Measurements from ENCODE around the gene SLMAP. TPM values are rescaled to one million over a fixed set of nuclear protein-coding genes. Genes with fewer than 3 reads are reported as not detected.
A peak's percentile ranks its signal among the peaks of the same experiment; 100 is the strongest.

Gene SLMAP
- total and polyA plus RNA-seq, 7 donors, result 31.2 to 180 (median 106) TPM

DNA sequence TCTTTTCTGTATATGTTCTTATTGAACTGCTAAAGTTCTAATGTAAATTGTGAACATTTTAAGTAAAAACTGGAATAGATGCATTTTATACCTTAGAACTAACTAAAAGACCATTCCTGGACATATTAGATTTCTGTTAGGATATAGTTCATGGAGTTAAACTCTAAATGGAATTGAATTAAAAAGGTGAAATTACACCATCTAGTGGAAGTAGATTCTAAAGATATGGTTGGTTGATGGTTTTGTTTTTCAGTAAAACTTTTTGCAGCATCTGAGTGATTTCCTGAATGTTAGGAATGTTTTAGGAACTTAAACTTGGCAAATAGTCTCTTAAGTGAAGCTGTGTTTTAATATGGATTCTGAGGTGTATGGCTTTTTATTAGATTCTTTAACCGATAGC lies 96.8 kb downstream of the SLMAP start:
- TF ChIP-seq, protein P1, sequence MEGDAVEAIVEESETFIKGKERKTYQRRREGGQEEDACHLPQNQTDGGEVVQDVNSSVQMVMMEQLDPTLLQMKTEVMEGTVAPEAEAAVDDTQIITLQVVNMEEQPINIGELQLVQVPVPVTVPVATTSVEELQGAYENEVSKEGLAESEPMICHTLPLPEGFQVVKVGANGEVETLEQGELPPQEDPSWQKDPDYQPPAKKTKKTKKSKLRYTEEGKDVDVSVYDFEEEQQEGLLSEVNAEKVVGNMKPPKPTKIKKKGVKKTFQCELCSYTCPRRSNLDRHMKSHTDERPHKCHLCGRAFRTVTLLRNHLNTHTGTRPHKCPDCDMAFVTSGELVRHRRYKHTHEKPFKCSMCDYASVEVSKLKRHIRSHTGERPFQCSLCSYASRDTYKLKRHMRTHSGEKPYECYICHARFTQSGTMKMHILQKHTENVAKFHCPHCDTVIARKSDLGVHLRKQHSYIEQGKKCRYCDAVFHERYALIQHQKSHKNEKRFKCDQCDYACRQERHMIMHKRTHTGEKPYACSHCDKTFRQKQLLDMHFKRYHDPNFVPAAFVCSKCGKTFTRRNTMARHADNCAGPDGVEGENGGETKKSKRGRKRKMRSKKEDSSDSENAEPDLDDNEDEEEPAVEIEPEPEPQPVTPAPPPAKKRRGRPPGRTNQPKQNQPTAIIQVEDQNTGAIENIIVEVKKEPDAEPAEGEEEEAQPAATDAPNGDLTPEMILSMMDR (IDR thresholded peaks at IDR 0.05), result peak; percentile 35
- intact Hi-C loops (cut with DNase I), result no loop called here
- H3K4me3 ChIP-seq, result no peak overlapping the region
- H3K9me3 ChIP-seq, result no peaks in the 10 kb centered on the region
- ATAC-seq (peak in 1 of 4 donors; percentile 49), DNase-seq (no peak)
- H3K36me3 ChIP-seq (ENCODE audit: insufficient read depth in 1 of 2, low read depth in 1 of 2), result peaks cover 0 to 37% of the 10 kb centered on the region in 2 donors
- H3K27ac ChIP-seq, result no peak overlapping the region
- no peaks in the 10 kb centered on the region for H3K27me3 ChIP-seq (ENCODE audit: insufficient read depth in 3 of 3, low read length in 2 of 3)
- H3K4me1 ChIP-seq, result no peaks in the 10 kb centered on the region
- WGBS, 3 donors, result 95 to 99% (median 98%) methylated on average over 1 of the region's 1 CpG

DNA sequence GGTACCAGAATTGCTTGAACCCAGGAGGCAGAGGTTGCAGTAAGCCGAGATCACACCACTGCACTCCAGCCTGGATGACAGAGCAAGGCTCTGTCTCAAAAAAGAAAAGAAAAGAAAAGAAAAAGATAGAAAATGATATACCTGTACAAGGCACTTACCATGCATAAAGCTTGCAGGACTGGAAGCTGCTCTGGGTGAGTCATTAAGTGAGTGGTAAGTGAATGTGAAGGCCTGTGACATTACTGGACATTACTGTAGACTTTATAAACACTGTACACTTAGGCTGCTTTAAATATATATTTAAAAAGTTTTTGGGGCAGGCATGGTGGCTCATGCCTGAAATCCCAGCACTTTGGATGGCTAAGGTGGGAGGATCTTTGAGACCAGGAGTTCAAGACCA lies 99.2 kb downstream of the SLMAP start:
- Histone ChIP-seq H3K27ac (no peak overlapping the region), H3K4me1 (no peaks in the 10 kb centered on the region), H3K36me3 (ENCODE audit: insufficient read depth in 1 of 2, low read depth in 1 of 2) (peaks cover 0 to 52% of the 10 kb centered on the region in 2 donors), H3K4me3 (no peak overlapping the region), H3K27me3 (ENCODE audit: insufficient read depth in 3 of 3, low read length in 2 of 3) (no peaks in the 10 kb centered on the region), H3K9me3 (no peaks in the 10 kb centered on the region)
- WGBS, 3 donors, result 92 to 95% (median 94%) methylated on average over 1 of the region's 1 CpG
- TF ChIP-seq, protein P1 (IDR thresholded peaks at IDR 0.05), result no peak
- no peak for DNase-seq
- ATAC-seq, result no peak
- intact Hi-C loops (cut with DNase I), result no loop called here

DNA sequence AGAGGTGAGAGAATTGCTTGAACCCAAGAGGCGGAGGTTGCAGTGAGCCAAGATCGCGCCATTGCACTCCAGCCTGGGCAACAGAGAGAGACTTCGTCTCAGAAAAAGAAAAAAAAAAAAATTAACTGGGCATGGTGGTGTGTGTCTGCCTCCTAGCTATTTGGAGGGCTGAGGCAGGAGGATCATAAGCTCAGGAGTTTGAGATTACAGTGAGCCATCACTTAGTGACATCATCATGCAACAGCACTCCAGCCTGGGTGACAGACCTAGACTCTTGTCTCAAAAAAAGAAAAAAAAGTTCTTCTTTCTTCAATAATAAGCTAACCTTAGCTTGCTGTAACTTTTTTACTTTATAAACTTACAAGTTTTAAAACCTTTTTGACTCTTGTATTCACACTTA lies 99.8 kb downstream of the SLMAP start:
- intact Hi-C loops (cut with DNase I), result no loop called here
- H3K27me3 ChIP-seq (ENCODE audit: insufficient read depth in 3 of 3, low read length in 2 of 3), result no peaks in the 10 kb centered on the region

DNA sequence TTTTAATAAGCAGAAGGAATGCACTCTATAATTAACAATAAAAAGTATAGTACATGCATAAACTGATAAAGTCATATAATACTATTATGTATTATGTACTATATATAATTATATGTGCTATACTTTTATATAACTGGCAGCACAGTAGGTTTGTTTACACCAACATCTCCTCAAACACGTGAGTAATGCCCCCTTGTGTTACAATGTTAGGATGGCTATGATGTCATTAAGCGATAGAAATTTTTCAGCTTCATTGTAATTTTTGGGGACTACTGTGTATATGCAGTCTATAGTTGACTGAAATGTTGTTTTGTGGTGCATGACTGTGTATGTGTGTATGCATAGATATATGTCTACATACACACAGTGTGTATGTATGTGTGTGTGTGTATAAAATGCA lies 100.6 kb downstream of the SLMAP start:
- Histone ChIP-seq H3K27ac (no peak overlapping the region), H3K4me3 (no peak overlapping the region), H3K9me3 (no peaks in the 10 kb centered on the region), H3K4me1 (no peaks in the 10 kb centered on the region), H3K36me3 (ENCODE audit: insufficient read depth in 1 of 2, low read depth in 1 of 2) (peaks cover 4 to 57% of the 10 kb centered on the region in 2 donors), H3K27me3 (ENCODE audit: insufficient read depth in 3 of 3, low read length in 2 of 3) (no peaks in the 10 kb centered on the region)
- no peak for DNase-seq
- WGBS, 3 donors, result 60 to 77% (median 63%) methylated on average over 2 of the region's 2 CpGs
- TF ChIP-seq, protein P1 (IDR thresholded peaks at IDR 0.05), result no peak
- intact Hi-C loops (cut with DNase I), result no loop called here
- ATAC-seq, result peak in 1 of 4 donors; percentile 45

More for the DNA sequence above, 99.8 kb downstream of the SLMAP start:
- DNase-seq (no peak), ATAC-seq (peak in 1 of 4 donors; percentile 51)
- Histone ChIP-seq H3K9me3 (no peaks in the 10 kb centered on the region), H3K4me3 (no peak overlapping the region), H3K4me1 (no peaks in the 10 kb centered on the region), H3K36me3 (ENCODE audit: insufficient read depth in 1 of 2, low read depth in 1 of 2) (peaks cover 2 to 51% of the 10 kb centered on the region in 2 donors), H3K27ac (no peak overlapping the region)
- TF ChIP-seq, protein P1 (IDR thresholded peaks at IDR 0.05), result no peak
- WGBS, 3 donors, result 88 to 96% (median 88%) methylated on average over 4 of the region's 4 CpGs

DNA sequence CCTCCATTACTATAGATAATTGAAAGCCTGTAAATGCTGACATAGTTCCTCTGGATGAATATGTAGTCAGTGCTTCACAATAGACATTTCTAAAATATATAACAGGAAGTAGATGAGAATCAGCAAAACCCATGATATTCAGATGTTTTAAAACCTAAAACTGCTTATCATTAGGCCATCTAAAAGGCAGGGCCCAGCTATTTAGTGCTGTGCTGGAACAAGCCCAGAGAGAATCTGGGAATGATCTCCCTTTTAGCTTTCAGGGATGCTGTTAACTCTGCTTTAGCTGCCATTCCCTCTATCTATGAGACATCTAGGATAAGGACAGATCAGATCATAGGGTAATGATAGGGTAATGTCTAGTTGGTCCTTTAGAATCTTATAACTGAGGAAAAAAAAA lies 106.8 kb downstream of the SLMAP start:
- Histone ChIP-seq H3K4me3 (no peak overlapping the region), H3K27me3 (ENCODE audit: insufficient read depth in 3 of 3, low read length in 2 of 3) (no peaks in the 10 kb centered on the region), H3K36me3 (ENCODE audit: insufficient read depth in 1 of 2, low read depth in 1 of 2) (peaks cover 7 to 90% of the 10 kb centered on the region in 2 donors), H3K4me1 (no peaks in the 10 kb centered on the region), H3K27ac (no peak overlapping the region), H3K9me3 (no peaks in the 10 kb centered on the region)
- intact Hi-C loops (cut with DNase I), result no loop called here
- TF ChIP-seq, protein P1 (IDR thresholded peaks at IDR 0.05), result no peak
- ATAC-seq, result no peak
- no peak for DNase-seq

Data from psoas muscle (tissue), 8 donors.